Erythroblast (primary cell): ENCODE data around the gene TBC1D9B.

Source experiments
- GATA1 ChIP-seq: IDR thresholded peaks from 2 replicates; pipeline ENCODE4 v1.6.1; 2011; ENCODE audit warnings: low read depth, mild to moderate bottlenecking, control low read depth, low read length, moderate library complexity
- POLR2A ChIP-seq: IDR thresholded peaks from 2 replicates; pipeline ENCODE4 v1.6.1; 2011; ENCODE audit warnings: mild to moderate bottlenecking, low read length

GRCh38 chr5:179822059-179822432 is 85.7 kb downstream of the TBC1D9B start:
- no peak for TF ChIP-seq POLR2A
- no peak for TF ChIP-seq GATA1
